ENCODE measurements around the gene THOC3.
"Not testable (repeated sequence)": the region's sequence is repeated elsewhere in the genome, so short reads cannot be mapped to it uniquely, and the experiment has no call there.

Gene THOC3

GRCh38 chr5:175920231-175920811 lies 47.8 kb downstream of the THOC3 start:
- no peak overlapping the region for H3K27ac Mint-ChIP-seq
- no peak for DNase-seq
- H3K9me3 Mint-ChIP-seq = no peaks in the 10 kb centered on the region
- H3K4me3 Mint-ChIP-seq = no peak overlapping the region
- no peak for ATAC-seq (replicated peaks)
- H3K36me3 Mint-ChIP-seq (ENCODE audit: insufficient read depth) = peaks cover 7% of the 10 kb centered on the region
- H3K4me1 Mint-ChIP-seq (ENCODE audit: low read depth in 2 of 2) = peaks cover under 1 to 7% of the 10 kb centered on the region in 2 donors
- H3K27me3 Mint-ChIP-seq = no peaks in the 10 kb centered on the region

- Mint-ChIP-seq H3K27ac (peak overlapping the region; percentile 91 to 95), H3K4me3 (peak overlapping the region; percentile 87 to 89)
- H3K4me1 Mint-ChIP-seq (ENCODE audit: low read depth in 2 of 2); H3K36me3 Mint-ChIP-seq (ENCODE audit: insufficient read depth); H3K27me3 Mint-ChIP-seq; H3K9me3 Mint-ChIP-seq: not testable (repeated sequence)
- ATAC-seq (replicated peaks) (peak; percentile 96), DNase-seq (peak; percentile 15 to 25 (median 18))
Measured at GRCh38 chr5:175915066-175916037, 52.8 kb downstream of the THOC3 start.

- H3K4me3 Mint-ChIP-seq; DNase-seq; H3K27ac Mint-ChIP-seq; ATAC-seq (replicated peaks); H3K4me1 Mint-ChIP-seq (ENCODE audit: low read depth in 2 of 2); H3K27me3 Mint-ChIP-seq; H3K9me3 Mint-ChIP-seq; H3K36me3 Mint-ChIP-seq (ENCODE audit: insufficient read depth): not testable (repeated sequence)
Measured at GRCh38 chr5:175913835-175914672, 54.1 kb downstream of the THOC3 start.

- not testable (repeated sequence) for H3K9me3 Mint-ChIP-seq; H3K4me3 Mint-ChIP-seq; H3K36me3 Mint-ChIP-seq (ENCODE audit: insufficient read depth); H3K4me1 Mint-ChIP-seq (ENCODE audit: low read depth in 2 of 2); ATAC-seq (replicated peaks); H3K27ac Mint-ChIP-seq; H3K27me3 Mint-ChIP-seq; DNase-seq
Measured at GRCh38 chr5:175910072-175910471, 58.0 kb downstream of the THOC3 start.
